ENCODE results near the gene SLC26A11. TPM values are rescaled to one million over a fixed set of nuclear protein-coding genes. Genes with fewer than 3 reads are reported as not detected.

Gene SLC26A11
- total and polyA plus RNA-seq, 2 donors from 2014 or later: 11.3 to 24.5 TPM

GRCh38 chr17:80212511-80212910, 7.7 kb upstream of the SLC26A11 start:
- intact Hi-C loops (cut with DNase I): no loop called here
- FAIRE-seq (no peak), DNase-seq (no peak)
- no peak for TF ChIP-seq CTCF (IDR thresholded peaks at IDR 0.05; ENCODE audit: borderline replicate concordance, extremely low read depth, insufficient read depth)
- H3K9ac ChIP-seq (ENCODE audit: low read length in 3 of 3): no peak overlapping the region
- peaks cover 0 to 14% (median 14%) of the 10 kb centered on the region in 3 donors for H3K36me3 ChIP-seq (ENCODE audit: control insufficient read depth in 2 of 3, insufficient read depth in 3 of 3, low read length in 3 of 3)
- H3K4me3 ChIP-seq (ENCODE audit: low read length in 3 of 3): no peak overlapping the region
- H3K27ac ChIP-seq (ENCODE audit: low read depth in 2 of 2, low read length in 2 of 2): no peak overlapping the region
- H3K9me3 ChIP-seq (ENCODE audit: control insufficient read depth in 2 of 3, insufficient read depth in 1 of 3, low read length in 3 of 3): no peaks in the 10 kb centered on the region
- H3K4me1 ChIP-seq (ENCODE audit: control insufficient read depth in 2 of 3, insufficient read depth in 2 of 3, low read depth in 1 of 3, low read length in 3 of 3): no peaks in the 10 kb centered on the region
- H3K27me3 ChIP-seq (ENCODE audit: control insufficient read depth, insufficient read depth, low read length): no peaks in the 10 kb centered on the region

- peaks cover 0 to 16% (median 15%) of the 10 kb centered on the region in 3 donors for H3K36me3 ChIP-seq (ENCODE audit: control insufficient read depth in 2 of 3, insufficient read depth in 3 of 3, low read length in 3 of 3)
- H3K9ac ChIP-seq (ENCODE audit: low read length in 3 of 3): no peak overlapping the region
- DNase-seq: no peak
- FAIRE-seq: no peak
- H3K4me1 ChIP-seq (ENCODE audit: control insufficient read depth in 2 of 3, insufficient read depth in 2 of 3, low read depth in 1 of 3, low read length in 3 of 3): no peaks in the 10 kb centered on the region
- H3K9me3 ChIP-seq (ENCODE audit: control insufficient read depth in 2 of 3, insufficient read depth in 1 of 3, low read length in 3 of 3): no peaks in the 10 kb centered on the region
- H3K27me3 ChIP-seq (ENCODE audit: control insufficient read depth, insufficient read depth, low read length): no peaks in the 10 kb centered on the region
- H3K27ac ChIP-seq (ENCODE audit: low read depth in 2 of 2, low read length in 2 of 2): no peak overlapping the region
- no peak for TF ChIP-seq CTCF (IDR thresholded peaks at IDR 0.05; ENCODE audit: borderline replicate concordance, extremely low read depth, insufficient read depth)
- intact Hi-C loops (cut with DNase I): no loop called here
- no peak overlapping the region for H3K4me3 ChIP-seq (ENCODE audit: low read length in 3 of 3)
Observed at GRCh38 chr17:80212962-80213642, 7.1 kb upstream of the SLC26A11 start.

- Histone ChIP-seq H3K4me3 (ENCODE audit: low read length in 3 of 3) (no peak overlapping the region), H3K36me3 (ENCODE audit: control insufficient read depth in 2 of 3, insufficient read depth in 3 of 3, low read length in 3 of 3) (peaks cover 0 to 16% (median 15%) of the 10 kb centered on the region in 3 donors), H3K4me1 (ENCODE audit: control insufficient read depth in 2 of 3, insufficient read depth in 2 of 3, low read depth in 1 of 3, low read length in 3 of 3) (peaks cover 0 to 2% (median 0%) of the 10 kb centered on the region in 3 donors), H3K27ac (ENCODE audit: low read depth in 2 of 2, low read length in 2 of 2) (no peak overlapping the region), H3K27me3 (ENCODE audit: control insufficient read depth, insufficient read depth, low read length) (no peaks in the 10 kb centered on the region), H3K9me3 (ENCODE audit: control insufficient read depth in 2 of 3, insufficient read depth in 1 of 3, low read length in 3 of 3) (no peaks in the 10 kb centered on the region), H3K9ac (ENCODE audit: low read length in 3 of 3) (no peak overlapping the region)
- no peak for TF ChIP-seq CTCF (IDR thresholded peaks at IDR 0.05; ENCODE audit: borderline replicate concordance, extremely low read depth, insufficient read depth)
- intact Hi-C loops (cut with DNase I): no loop called here
- peak in 1 of 5 donors; percentile 72 for DNase-seq
- no peak for FAIRE-seq
Observed at GRCh38 chr17:80213643-80213975, 6.6 kb upstream of the SLC26A11 start.

All from kidney (tissue), 14 donors.